EL (cell line): ENCODE data around the gene STAT2.
"Not testable (repeated sequence)": the region's sequence is repeated elsewhere in the genome, so short reads cannot be mapped to it uniquely, and the experiment has no call there.

Experiments used
- DNase-seq: peaks from one replicate; pipeline ENCODE4 v3.0.0-alpha.2; 2016

STAT2 gene

GRCh38 chr12:56359851-56360767, at the start of gene STAT2:
TSS of gene STAT2 (minus strand) at chr12:56360107. CDS start at chr12:56356571, 3,536 bp downstream.
- peak; percentile 100 for DNase-seq

- no peak for DNase-seq
Measured at GRCh38 chr12:56408799-56409417, 49.0 kb upstream of the STAT2 start.

- not testable (repeated sequence) for DNase-seq
Measured at GRCh38 chr12:56404227-56404626, 44.3 kb upstream of the STAT2 start.

- not testable (repeated sequence) for DNase-seq
Measured at GRCh38 chr12:56401612-56402011, 41.7 kb upstream of the STAT2 start.

GRCh38 chr12:56401125-56401524, 41.2 kb upstream of the STAT2 start:
- DNase-seq = not testable (repeated sequence)

- DNase-seq = not testable (repeated sequence)
Measured at GRCh38 chr12:56399466-56399865, 39.6 kb upstream of the STAT2 start.

GRCh38 chr12:56398324-56398723, 38.4 kb upstream of the STAT2 start:
- DNase-seq = no peak

- no peak for DNase-seq
Measured at GRCh38 chr12:56392331-56392730, 32.4 kb upstream of the STAT2 start.

GRCh38 chr12:56391721-56392120, 31.8 kb upstream of the STAT2 start:
- DNase-seq = no peak

- no peak for DNase-seq
Measured at GRCh38 chr12:56389412-56389811, 29.5 kb upstream of the STAT2 start.

- peak; percentile 34 for DNase-seq
Measured at GRCh38 chr12:56387152-56387736, 27.3 kb upstream of the STAT2 start.

- no peak for DNase-seq
Measured at GRCh38 chr12:56385873-56386272, 26.0 kb upstream of the STAT2 start.

GRCh38 chr12:56382611-56383010, 22.7 kb upstream of the STAT2 start:
- DNase-seq = no peak

GRCh38 chr12:56377989-56378316, 18.0 kb upstream of the STAT2 start:
- DNase-seq = no peak

- DNase-seq = peak; percentile 22
Measured at GRCh38 chr12:56377310-56377988, 17.5 kb upstream of the STAT2 start.

GRCh38 chr12:56375598-56376434, 15.9 kb upstream of the STAT2 start:
- no peak for DNase-seq

- DNase-seq = no peak
Measured at GRCh38 chr12:56374726-56375597, 15.1 kb upstream of the STAT2 start.

GRCh38 chr12:56373515-56373914, 13.6 kb upstream of the STAT2 start:
- no peak for DNase-seq

- DNase-seq = no peak
Measured at GRCh38 chr12:56366948-56367347, 7.0 kb upstream of the STAT2 start.

GRCh38 chr12:56362130-56363059, 2.5 kb upstream of the STAT2 start, which contains the start of gene APOF:
TSS of gene APOF (minus strand) at chr12:56362857. CDS start at chr12:56362745, 112 bp downstream.
- DNase-seq = no peak
